ENCODE measurements around the gene GPR50.

The GPR50 gene

DNA sequence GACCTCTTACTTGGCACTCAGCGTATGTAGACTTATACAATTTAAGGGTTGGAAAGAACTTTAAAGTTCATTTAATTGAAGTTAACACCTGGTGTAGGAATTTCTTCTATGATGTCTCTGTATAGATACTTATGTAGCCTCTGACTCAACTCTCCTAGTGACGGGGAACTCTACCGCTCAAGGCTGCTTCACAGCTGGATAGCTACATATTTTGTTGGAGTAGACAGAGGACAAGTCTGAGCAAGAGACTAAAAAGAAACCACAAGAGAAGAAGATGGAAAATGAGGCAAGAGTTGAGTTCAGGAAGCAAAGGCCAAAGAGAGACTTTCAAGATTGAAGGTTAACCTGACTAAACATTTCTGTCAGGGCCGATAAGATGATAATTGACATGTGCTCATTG, 52.6 kb downstream of the GPR50 start:
- no peak for DNase-seq

Data from MV-4-11 (cell line).